ENCODE data around the gene ATP6AP1.

DNA sequence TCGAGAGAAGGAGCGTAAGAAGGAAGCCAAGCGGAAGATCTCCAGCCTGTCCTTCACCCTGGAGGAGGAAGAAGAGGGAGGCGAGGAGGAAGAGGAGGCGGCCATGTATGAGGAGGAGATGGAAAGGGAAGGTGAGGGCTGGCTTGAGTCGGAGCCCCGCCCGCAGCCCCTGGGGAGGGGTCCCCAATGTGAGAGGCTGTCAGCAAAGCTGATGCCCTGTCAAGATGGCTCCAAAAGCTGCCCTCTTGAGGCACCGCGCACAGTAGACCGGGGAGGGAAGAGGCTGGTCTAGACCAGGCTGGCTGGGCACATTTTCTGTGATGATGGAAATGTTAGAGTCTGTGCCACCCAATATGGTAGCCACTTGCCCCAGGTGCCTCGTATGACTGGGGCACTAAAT lies 18.0 kb downstream of the ATP6AP1 start:
- TF ChIP-seq, protein P1, sequence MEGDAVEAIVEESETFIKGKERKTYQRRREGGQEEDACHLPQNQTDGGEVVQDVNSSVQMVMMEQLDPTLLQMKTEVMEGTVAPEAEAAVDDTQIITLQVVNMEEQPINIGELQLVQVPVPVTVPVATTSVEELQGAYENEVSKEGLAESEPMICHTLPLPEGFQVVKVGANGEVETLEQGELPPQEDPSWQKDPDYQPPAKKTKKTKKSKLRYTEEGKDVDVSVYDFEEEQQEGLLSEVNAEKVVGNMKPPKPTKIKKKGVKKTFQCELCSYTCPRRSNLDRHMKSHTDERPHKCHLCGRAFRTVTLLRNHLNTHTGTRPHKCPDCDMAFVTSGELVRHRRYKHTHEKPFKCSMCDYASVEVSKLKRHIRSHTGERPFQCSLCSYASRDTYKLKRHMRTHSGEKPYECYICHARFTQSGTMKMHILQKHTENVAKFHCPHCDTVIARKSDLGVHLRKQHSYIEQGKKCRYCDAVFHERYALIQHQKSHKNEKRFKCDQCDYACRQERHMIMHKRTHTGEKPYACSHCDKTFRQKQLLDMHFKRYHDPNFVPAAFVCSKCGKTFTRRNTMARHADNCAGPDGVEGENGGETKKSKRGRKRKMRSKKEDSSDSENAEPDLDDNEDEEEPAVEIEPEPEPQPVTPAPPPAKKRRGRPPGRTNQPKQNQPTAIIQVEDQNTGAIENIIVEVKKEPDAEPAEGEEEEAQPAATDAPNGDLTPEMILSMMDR (IDR thresholded peaks at IDR 0.05) = no peak
- TF ChIP-seq, protein P2, sequence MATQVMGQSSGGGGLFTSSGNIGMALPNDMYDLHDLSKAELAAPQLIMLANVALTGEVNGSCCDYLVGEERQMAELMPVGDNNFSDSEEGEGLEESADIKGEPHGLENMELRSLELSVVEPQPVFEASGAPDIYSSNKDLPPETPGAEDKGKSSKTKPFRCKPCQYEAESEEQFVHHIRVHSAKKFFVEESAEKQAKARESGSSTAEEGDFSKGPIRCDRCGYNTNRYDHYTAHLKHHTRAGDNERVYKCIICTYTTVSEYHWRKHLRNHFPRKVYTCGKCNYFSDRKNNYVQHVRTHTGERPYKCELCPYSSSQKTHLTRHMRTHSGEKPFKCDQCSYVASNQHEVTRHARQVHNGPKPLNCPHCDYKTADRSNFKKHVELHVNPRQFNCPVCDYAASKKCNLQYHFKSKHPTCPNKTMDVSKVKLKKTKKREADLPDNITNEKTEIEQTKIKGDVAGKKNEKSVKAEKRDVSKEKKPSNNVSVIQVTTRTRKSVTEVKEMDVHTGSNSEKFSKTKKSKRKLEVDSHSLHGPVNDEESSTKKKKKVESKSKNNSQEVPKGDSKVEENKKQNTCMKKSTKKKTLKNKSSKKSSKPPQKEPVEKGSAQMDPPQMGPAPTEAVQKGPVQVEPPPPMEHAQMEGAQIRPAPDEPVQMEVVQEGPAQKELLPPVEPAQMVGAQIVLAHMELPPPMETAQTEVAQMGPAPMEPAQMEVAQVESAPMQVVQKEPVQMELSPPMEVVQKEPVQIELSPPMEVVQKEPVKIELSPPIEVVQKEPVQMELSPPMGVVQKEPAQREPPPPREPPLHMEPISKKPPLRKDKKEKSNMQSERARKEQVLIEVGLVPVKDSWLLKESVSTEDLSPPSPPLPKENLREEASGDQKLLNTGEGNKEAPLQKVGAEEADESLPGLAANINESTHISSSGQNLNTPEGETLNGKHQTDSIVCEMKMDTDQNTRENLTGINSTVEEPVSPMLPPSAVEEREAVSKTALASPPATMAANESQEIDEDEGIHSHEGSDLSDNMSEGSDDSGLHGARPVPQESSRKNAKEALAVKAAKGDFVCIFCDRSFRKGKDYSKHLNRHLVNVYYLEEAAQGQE (IDR thresholded peaks at IDR 0.05; ENCODE audit: insufficient read depth in 1 of 2, low read depth in 2 of 2, low read length in 1 of 2) = no peak
- TF ChIP-seq SIN3A (IDR thresholded peaks at IDR 0.05; ENCODE audit: borderline replicate concordance, insufficient read depth, low read depth, low read length) = no peak
- no peak for TF ChIP-seq POLR2AphosphoS5 (IDR thresholded peaks at IDR 0.05; ENCODE audit: low read depth, low read length)
